ENCODE results near the gene PRRT3.
"Not testable (repeated sequence)": the region's sequence is repeated elsewhere in the genome, so short reads cannot be mapped to it uniquely, and the experiment has no call there.

The PRRT3 gene

DNA sequence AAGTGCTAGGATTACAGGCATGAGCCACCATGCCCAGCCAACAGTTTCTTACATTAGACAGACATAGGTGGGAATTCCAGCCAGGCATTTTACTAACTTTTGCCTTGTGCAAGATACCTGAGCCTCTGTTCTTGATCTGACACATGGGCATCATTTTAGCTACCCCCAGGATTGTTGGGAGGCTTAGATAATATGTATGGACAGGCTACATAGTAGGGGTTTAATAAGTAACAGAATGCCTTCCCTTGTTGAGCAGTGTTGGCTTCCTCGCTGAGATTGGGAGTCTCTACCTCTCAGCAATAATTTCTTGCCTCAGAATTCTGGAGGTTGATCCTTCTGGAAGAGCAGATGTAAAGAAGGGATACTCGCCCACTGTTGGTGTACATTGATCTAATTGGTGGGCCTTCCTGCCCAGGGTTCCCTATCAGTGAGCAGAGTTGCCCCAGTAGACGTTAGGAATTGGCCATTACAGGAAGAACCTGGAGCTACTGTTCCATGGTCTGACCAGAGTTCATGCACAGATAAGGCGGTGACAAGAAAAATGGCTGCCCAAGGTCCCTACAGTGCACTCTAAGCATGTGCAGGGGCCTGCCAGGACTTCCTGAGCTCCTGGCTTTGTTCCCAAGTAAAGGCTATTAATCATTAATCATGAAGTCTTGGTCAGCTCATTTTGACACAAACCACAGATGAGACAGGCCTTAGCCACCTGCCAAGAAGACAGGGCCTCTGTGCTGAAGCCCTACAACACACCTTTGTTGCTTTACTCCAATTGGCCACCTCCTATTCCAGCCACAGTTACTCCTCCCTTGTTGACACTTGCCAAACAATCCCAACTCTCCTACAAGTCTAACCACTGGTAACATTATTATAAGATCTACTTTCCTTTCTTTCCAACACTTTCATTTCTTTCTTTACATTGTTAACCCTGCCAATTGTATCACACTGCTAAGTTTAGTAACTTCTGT, 54.5 kb downstream of the PRRT3 start:
- no peak for FAIRE-seq

DNA sequence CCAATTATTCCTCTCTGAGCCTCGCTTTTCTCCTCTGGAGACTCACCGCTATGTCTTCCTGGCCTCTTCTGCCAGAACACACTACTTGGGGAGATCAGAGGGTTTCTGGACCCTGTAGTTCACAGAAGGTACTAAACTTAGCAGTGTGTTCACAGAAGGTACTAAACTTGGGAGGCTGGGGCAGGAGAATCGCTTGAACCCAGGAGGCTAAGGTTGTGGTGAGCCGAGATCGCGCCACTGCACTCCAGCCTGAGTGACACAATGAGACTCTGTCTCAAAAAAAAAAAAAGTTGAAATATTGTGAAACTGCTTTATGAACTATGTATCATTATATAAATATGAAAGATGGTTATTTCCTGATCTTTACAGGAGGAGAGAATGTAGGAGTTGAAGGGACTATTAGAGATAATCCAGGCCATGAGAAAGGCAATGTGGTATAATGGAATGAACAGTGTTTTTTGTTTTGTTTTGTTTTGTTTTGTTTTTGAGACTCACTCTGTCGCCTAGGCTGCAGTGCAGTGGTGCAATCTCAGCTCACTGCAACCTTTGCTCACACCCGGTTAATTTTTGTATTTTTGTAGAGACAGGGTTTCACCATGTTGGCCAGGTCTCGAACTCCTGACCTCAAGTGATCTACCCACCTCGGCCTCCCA, 55.3 kb downstream of the PRRT3 start:
- not testable (repeated sequence) for FAIRE-seq

DNA sequence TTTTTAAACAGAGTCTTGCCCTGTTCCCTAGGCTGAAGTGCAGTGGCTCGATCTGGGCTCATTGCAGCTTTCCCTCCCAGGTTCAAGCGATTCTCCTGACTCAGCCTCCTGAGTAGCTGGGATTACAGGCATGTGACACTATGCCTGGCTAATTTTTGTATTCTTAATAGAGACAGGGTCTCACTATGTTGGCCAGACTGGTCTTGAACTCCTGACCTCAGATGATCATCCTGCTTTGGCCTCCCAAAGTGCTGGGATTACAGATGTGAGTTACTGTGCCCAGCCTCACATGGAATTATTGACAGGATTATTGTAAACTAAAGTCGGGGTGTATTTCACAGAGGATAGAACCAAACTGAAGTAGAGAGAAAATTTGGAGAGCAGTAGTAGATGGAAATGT, 56.5 kb downstream of the PRRT3 start:
- FAIRE-seq, result not testable (repeated sequence)
